Measurements from ENCODE around the gene KRIT1. TPM values are rescaled to one million over a fixed set of nuclear protein-coding genes. Genes with fewer than 3 reads are reported as not detected.

KRIT1 gene
- total RNA-seq, 4 donors from 2014 or later: 28.7 to 47.6 (median 32.5) TPM

DNA sequence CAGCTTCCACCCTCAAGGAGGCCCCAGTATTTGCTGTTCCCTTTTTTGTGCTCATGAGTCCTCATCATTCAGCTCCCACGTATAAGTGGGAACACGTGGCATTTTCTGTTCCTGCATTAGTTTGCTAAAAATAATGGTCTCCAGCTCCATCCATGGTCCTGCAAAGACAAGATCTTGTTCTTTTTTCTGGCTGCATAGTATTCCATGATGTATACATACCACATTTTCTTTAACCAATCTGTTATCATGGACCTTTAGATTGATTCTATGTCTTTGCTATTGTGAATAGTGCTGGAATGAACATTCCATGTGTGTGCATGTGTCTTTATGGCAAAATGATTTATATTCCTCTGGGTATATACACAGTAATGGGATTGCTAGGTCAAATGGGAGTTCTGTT lies 17.0 kb downstream of the KRIT1 start:
- no peaks in the 10 kb centered on the region for H3K27me3 ChIP-seq

DNA sequence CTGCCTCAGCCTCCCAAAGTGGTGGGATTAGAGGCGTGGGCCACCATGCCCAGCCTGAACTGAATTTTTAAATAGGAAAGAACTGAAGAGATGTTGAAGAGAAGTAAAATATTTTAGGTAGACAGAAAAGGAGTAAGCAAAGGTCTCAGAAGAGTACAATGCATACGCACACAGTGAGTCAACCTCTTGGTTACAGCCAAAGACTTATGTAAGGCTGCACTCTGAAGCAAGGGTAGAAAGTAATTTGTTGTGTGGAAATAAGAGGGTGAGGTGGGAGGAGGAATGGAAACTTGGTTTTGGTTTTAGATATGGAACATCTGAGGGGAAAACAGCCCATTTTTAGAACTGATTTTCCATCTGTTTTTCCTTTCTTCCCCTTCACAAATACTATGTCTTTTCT lies 17.6 kb downstream of the KRIT1 start:
- no peak for DNase-seq
- Histone ChIP-seq H3K4me1 (no peaks in the 10 kb centered on the region), H3K27ac (no peak overlapping the region), H3K27me3 (no peaks in the 10 kb centered on the region), H3K4me3 (no peak overlapping the region), H3K36me3 (peaks cover 7 to 77% of the 10 kb centered on the region in 2 donors), H3K9me3 (no peaks in the 10 kb centered on the region)
- intact Hi-C loops (cut with DNase I; ENCODE audit: low total_unique reads) (no loop called here), in situ Hi-C loops (cut with MboI; ENCODE audit: low sequenced_read_pairs in 4 of 4) (loop anchor here in 1 of 4 donors (25.0 kb wide), 1 partner anchor 309 kb away; the partner anchor contains the start of genes PEX1 and RBM48)
- no peak for ATAC-seq
- TF ChIP-seq POLR2A (IDR thresholded peaks at IDR 0.05): no peak
- TF ChIP-seq, protein P1, sequence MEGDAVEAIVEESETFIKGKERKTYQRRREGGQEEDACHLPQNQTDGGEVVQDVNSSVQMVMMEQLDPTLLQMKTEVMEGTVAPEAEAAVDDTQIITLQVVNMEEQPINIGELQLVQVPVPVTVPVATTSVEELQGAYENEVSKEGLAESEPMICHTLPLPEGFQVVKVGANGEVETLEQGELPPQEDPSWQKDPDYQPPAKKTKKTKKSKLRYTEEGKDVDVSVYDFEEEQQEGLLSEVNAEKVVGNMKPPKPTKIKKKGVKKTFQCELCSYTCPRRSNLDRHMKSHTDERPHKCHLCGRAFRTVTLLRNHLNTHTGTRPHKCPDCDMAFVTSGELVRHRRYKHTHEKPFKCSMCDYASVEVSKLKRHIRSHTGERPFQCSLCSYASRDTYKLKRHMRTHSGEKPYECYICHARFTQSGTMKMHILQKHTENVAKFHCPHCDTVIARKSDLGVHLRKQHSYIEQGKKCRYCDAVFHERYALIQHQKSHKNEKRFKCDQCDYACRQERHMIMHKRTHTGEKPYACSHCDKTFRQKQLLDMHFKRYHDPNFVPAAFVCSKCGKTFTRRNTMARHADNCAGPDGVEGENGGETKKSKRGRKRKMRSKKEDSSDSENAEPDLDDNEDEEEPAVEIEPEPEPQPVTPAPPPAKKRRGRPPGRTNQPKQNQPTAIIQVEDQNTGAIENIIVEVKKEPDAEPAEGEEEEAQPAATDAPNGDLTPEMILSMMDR (IDR thresholded peaks at IDR 0.05 in 4 of 5, conservative IDR thresholded peaks at IDR 0.05 in 1 of 5): no peak

More for the DNA sequence above, 17.0 kb downstream of the KRIT1 start:
- Histone ChIP-seq H3K27ac (no peak overlapping the region), H3K4me3 (no peak overlapping the region), H3K9me3 (no peaks in the 10 kb centered on the region), H3K36me3 (peaks cover 6 to 79% of the 10 kb centered on the region in 2 donors), H3K4me1 (no peaks in the 10 kb centered on the region)
- DNase-seq (no peak), ATAC-seq (no peak)
- in situ Hi-C loops (cut with MboI; ENCODE audit: low sequenced_read_pairs in 4 of 4): loop anchor here in 1 of 4 donors (25.0 kb wide), 1 partner anchor 309 kb away; the partner anchor contains the start of genes PEX1 and RBM48
- intact Hi-C loops (cut with DNase I; ENCODE audit: low total_unique reads): no loop called here
- no peak for TF ChIP-seq POLR2A (IDR thresholded peaks at IDR 0.05)
- TF ChIP-seq, protein P1 (IDR thresholded peaks at IDR 0.05 in 4 of 5, conservative IDR thresholded peaks at IDR 0.05 in 1 of 5): no peak

- TF ChIP-seq, protein P1 (IDR thresholded peaks at IDR 0.05 in 4 of 5, conservative IDR thresholded peaks at IDR 0.05 in 1 of 5): no peak
- no peak for TF ChIP-seq POLR2A (IDR thresholded peaks at IDR 0.05)
- DNase-seq (no peak), ATAC-seq (no peak)
- Histone ChIP-seq H3K27me3 (no peaks in the 10 kb centered on the region), H3K4me1 (no peaks in the 10 kb centered on the region), H3K36me3 (peaks cover 7 to 68% of the 10 kb centered on the region in 2 donors), H3K27ac (no peak overlapping the region), H3K4me3 (no peak overlapping the region), H3K9me3 (no peaks in the 10 kb centered on the region)
- intact Hi-C loops (cut with DNase I; ENCODE audit: low total_unique reads) (no loop called here), in situ Hi-C loops (cut with MboI; ENCODE audit: low sequenced_read_pairs in 4 of 4) (loop anchor here in 1 of 4 donors (25.0 kb wide), 1 partner anchor 310 kb away; the partner anchor contains the start of genes PEX1 and RBM48)
Observed at GRCh38 chr7:92226981-92227380, 18.7 kb downstream of the KRIT1 start.

DNA sequence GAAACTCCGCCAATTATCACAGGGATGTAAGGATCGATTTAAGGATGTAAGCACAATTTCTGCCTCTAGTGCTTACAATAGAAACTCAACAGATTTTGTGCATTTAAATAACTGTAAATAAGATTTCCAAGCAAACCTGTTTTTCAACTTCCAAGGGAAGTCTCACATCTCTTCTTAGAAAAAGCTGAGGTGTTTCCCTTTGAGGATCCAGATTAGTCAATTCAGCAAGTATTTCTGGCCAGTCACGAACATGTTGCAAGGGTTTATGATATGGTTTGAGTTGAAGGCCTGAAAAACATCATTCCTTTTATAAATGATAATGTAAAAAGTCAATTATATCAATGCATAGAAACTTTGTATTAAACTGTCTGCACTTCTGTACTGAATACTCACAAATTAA lies 23.9 kb downstream of the KRIT1 start:
- peaks cover 9 to 86% of the 10 kb centered on the region in 2 donors for H3K36me3 ChIP-seq
- intact Hi-C loops (cut with DNase I; ENCODE audit: low total_unique reads) (no loop called here), in situ Hi-C loops (cut with MboI; ENCODE audit: low sequenced_read_pairs in 4 of 4) (loop anchor here in 1 of 4 donors (25.0 kb wide), 1 partner anchor 341 kb away; no protein-coding TSS in a partner anchor)
- H3K4me3 ChIP-seq: no peak overlapping the region
- ATAC-seq (no peak), DNase-seq (no peak)
- no peaks in the 10 kb centered on the region for H3K4me1 ChIP-seq
- no peak overlapping the region for H3K27ac ChIP-seq
- no peaks in the 10 kb centered on the region for H3K27me3 ChIP-seq
- TF ChIP-seq POLR2A (IDR thresholded peaks at IDR 0.05): no peak
- TF ChIP-seq, protein P1 (IDR thresholded peaks at IDR 0.05 in 4 of 5, conservative IDR thresholded peaks at IDR 0.05 in 1 of 5): no peak
- H3K9me3 ChIP-seq: no peaks in the 10 kb centered on the region

GRCh38 chr7:92206672-92207071 lies 39.0 kb downstream of the KRIT1 start:
- intact Hi-C loops (cut with DNase I; ENCODE audit: low total_unique reads) (no loop called here), in situ Hi-C loops (cut with MboI; ENCODE audit: low sequenced_read_pairs in 4 of 4) (loop anchor here in 1 of 4 donors (25.0 kb wide), 1 partner anchor 356 kb away; no protein-coding TSS in a partner anchor)
- Histone ChIP-seq H3K4me3 (no peak overlapping the region), H3K4me1 (no peaks in the 10 kb centered on the region), H3K9me3 (no peaks in the 10 kb centered on the region), H3K27me3 (no peaks in the 10 kb centered on the region), H3K36me3 (peaks cover 0 to 85% of the 10 kb centered on the region in 2 donors), H3K27ac (no peak overlapping the region)
- ATAC-seq (no peak), DNase-seq (no peak)
- TF ChIP-seq, protein P1 (IDR thresholded peaks at IDR 0.05 in 4 of 5, conservative IDR thresholded peaks at IDR 0.05 in 1 of 5): no peak
- no peak for TF ChIP-seq POLR2A (IDR thresholded peaks at IDR 0.05)
